GM23248 (cell line): ENCODE results near the gene ADCY5.
"Not testable (repeated sequence)": the region's sequence is repeated elsewhere in the genome, so short reads cannot be mapped to it uniquely, and the experiment has no call there.

Experiments used
- EZH2 ChIP-seq: fragments of 200-600 bp; sonication (generic); IDR thresholded peaks from 2 replicates; pipeline ENCODE4 v1.6.1; 2018; ENCODE audit warnings: antibody characterized with exemption, mild to moderate bottlenecking; ENCODE audit not compliant: insufficient read depth, poor library complexity, severe bottlenecking
- EZH2phosphoT487 ChIP-seq: fragments of 200-600 bp; sonication (generic); IDR thresholded peaks from 2 replicates; pipeline ENCODE4 v1.6.1; 2018; ENCODE audit warnings: antibody characterized with exemption, moderate library complexity, mild to moderate bottlenecking, low read depth; ENCODE audit not compliant: insufficient read depth

- TF ChIP-seq EZH2phosphoT487, EZH2: not testable (repeated sequence)
Observed at GRCh38 chr3:123487063-123487462, 38.2 kb upstream of the ADCY5 start.
